Effector memory CD4-positive, alpha-beta T cell (primary cell): ENCODE data around the gene KCNQ5.
"Not testable (repeated sequence)": the region's sequence is repeated elsewhere in the genome, so short reads cannot be mapped to it uniquely, and the experiment has no call there.

Source experiments
- DNase-seq, 3 donors: peaks; one replicate each; pipeline ENCODE4 v3.0.0-alpha.2; 2020
- H3K27ac ChIP-seq: 2 replicates; pipeline ENCODE4 v1.7.0; 2013; ENCODE audit warnings: mild to moderate bottlenecking, low read length, moderate library complexity; ENCODE audit not compliant: insufficient read depth, poor library complexity, severe bottlenecking
- H3K27me3 ChIP-seq: replicated peaks from 2 replicates; pipeline ENCODE4 v1.7.0; 2013; ENCODE audit warnings: mild to moderate bottlenecking, low read length; ENCODE audit not compliant: insufficient read depth, control insufficient read depth, poor library complexity, severe bottlenecking
- H3K36me3 ChIP-seq: 2 replicates; pipeline ENCODE4 v1.7.0; 2013; ENCODE audit warnings: mild to moderate bottlenecking, low read length, moderate library complexity; ENCODE audit not compliant: control insufficient read depth, insufficient read depth
- H3K4me1 ChIP-seq: 2 replicates; pipeline ENCODE4 v1.7.0; 2013; ENCODE audit warnings: low read length, mild to moderate bottlenecking; ENCODE audit not compliant: control insufficient read depth, insufficient read depth, poor library complexity, severe bottlenecking
- H3K4me3 ChIP-seq: 2 replicates; pipeline ENCODE4 v1.7.0; 2013; ENCODE audit warnings: low read length, low read depth, mild to moderate bottlenecking; ENCODE audit not compliant: insufficient read depth, poor library complexity, severe bottlenecking
- H3K9me3 ChIP-seq: 2 replicates; pipeline ENCODE4 v1.7.0; 2013; ENCODE audit warnings: mild to moderate bottlenecking, low read length, moderate library complexity; ENCODE audit not compliant: control insufficient read depth
- total RNA-seq, 3 donors: gene quantifications; one replicate each; lab custom pipeline; 2026; lab: John Stamatoyannopoulos, UW

The KCNQ5 gene
- total RNA-seq, result 1.4 to 1.9 (median 1.8) reads per million in 3 donors

DNA sequence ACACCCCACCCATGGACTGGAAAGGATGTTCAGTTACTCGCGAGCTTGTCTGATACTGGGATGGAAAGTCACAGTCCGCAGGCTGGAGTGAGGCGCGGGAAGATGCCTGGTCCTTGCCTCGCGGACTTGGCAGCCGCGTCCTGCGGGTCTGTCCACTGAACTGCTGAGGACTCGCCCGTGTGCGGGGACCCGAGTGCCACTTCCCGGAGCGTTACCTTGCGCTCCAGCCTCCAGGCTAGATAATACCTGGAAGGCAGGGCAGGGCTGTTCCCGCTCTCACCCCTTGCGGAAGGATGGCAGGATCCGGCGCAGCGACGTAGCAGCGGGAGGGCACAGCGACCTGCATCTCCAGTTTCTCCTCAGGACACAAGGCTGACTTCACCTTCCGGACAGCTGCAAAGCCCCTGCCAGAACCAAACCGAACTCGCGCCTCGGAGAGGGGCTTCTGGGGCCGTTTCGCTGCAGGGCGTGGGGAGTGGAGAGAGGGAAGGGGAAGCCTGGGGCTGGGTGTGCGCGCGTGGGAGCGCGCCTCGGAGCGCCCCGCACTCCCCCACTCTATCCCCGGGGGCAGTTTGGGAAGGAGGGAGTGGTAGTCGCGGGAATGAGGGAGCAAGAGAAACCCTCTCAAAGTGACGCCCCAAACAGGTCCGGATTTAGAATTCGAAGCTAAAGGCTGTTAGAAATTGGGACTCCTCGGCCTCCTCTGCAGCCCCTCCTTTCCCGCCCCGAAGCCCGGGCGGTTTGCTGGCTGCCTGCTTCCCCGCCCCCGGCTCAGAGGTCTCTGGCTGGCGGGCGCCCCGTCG is at the start of gene KCNQ5:
Gene KCNQ5 (plus strand): TSS at position 774 of the 803 bp plus-strand sequence.
- Histone ChIP-seq H3K9me3 (no peaks in the 10 kb centered on the region), H3K27me3 (no peaks in the 10 kb centered on the region), H3K27ac (no peak within 1 kb of the TSS), H3K4me1 (peaks cover 13% of the 10 kb centered on the region), H3K4me3 (peak within 1 kb of the TSS; percentile 71), H3K36me3 (no peaks in the 10 kb centered on the region)
- no peak for DNase-seq

DNA sequence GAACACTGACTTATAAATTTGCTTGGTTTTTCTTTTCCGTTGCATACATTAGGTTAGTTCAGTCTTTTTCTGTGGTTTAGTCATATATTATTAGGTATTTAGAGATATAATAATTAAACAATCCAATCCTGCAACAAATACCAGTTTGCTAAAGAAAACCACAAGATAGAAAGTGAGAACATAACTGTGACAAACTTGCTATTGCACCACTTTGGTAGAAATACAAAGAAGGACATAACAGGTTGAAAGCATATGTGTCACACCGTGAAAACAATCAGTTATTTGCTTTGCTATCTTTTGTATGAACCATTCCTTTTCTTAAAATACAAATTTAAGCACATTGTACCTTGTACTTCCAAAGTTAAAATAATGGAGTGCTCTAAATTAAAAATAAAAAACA is 42.0 kb upstream of the KCNQ5 start:
- no peak overlapping the region for H3K27ac ChIP-seq
- no peaks in the 10 kb centered on the region for H3K36me3 ChIP-seq
- no peak for DNase-seq
- H3K4me1 ChIP-seq, result no peaks in the 10 kb centered on the region
- H3K9me3 ChIP-seq, result no peaks in the 10 kb centered on the region
- H3K4me3 ChIP-seq, result no peak overlapping the region
- no peaks in the 10 kb centered on the region for H3K27me3 ChIP-seq

DNA sequence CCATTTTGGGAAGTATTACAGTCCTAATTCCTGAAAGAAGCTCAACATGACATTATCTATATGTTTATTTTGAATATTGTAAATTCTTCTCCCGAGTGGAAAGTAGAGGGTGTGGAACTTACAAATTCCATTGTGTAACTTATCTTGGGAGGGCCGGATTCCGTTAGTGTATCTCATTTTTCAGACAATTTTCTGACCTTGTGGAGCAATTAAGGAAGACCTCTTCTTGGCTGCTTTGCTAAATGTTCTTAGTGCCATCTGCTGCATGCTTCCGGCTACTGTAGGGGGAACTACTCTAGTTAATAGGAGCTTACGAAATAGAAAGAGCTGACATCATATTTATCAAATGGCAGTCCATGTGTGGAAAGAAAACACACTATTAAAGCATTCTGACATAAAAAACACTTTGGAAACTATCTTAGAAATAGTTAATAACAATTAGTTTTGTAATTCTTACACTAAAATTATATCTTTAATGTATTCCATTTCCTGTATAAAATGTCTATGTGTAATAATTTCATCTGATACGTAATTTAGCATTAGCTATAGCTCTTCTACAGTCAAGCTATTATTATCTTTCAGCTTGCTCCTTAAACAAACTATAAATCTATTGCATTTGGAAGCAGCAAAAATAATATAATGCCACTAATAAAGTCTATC is 41.5 kb upstream of the KCNQ5 start:
- DNase-seq, result no peak
- Histone ChIP-seq H3K36me3 (no peaks in the 10 kb centered on the region), H3K9me3 (no peaks in the 10 kb centered on the region), H3K27ac (no peak overlapping the region), H3K4me3 (no peak overlapping the region), H3K27me3 (no peaks in the 10 kb centered on the region), H3K4me1 (no peaks in the 10 kb centered on the region)

DNA sequence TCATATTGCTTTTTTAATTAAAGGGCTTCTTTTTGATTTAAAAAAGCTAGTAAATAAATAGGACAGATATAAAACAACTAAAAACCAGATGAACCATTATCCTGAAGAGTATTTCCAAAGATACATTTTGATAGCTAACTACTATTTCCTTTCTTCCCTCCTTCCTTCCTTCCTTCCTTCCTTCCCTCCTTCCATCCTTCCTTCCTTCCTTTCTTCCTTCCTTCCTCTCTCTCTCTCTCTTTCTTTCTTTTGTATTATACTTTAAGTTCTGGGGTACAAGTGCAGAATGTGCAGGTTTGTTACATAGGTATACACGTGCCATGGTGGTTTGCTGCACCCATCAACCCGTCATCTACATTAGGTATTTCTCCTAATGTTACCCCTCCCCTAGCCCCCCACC is 40.9 kb upstream of the KCNQ5 start:
- not testable (repeated sequence) for H3K9me3 ChIP-seq, H3K27me3 ChIP-seq, H3K4me1 ChIP-seq

DNA sequence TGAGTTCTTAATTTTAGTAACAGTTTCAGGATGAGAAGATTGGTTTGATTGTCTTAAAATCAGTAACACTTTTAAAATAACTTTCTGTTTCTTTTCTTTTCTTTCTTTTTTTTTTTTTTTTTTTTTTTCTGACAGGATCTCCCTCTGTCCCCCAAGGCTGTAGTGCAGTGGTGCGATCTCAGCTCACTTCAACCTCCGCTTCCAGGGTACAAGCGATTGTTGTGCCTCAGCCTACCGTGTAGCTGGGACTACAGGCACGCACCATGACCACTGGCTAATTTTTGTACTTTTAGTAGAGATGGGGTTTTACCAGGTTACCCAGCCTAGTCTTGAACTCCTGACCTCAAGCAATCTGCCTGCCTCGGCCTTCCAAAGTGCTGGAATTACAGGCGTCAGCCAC is 33.7 kb upstream of the KCNQ5 start:
- DNase-seq, result no peak
- Histone ChIP-seq H3K27ac (no peak overlapping the region), H3K4me1 (no peaks in the 10 kb centered on the region), H3K4me3 (no peak overlapping the region), H3K27me3 (no peaks in the 10 kb centered on the region), H3K36me3 (no peaks in the 10 kb centered on the region), H3K9me3 (no peaks in the 10 kb centered on the region)

More for the DNA sequence above, 40.9 kb upstream of the KCNQ5 start:
- H3K27ac ChIP-seq, H3K36me3 ChIP-seq, H3K4me3 ChIP-seq, DNase-seq: not testable (repeated sequence)

DNA sequence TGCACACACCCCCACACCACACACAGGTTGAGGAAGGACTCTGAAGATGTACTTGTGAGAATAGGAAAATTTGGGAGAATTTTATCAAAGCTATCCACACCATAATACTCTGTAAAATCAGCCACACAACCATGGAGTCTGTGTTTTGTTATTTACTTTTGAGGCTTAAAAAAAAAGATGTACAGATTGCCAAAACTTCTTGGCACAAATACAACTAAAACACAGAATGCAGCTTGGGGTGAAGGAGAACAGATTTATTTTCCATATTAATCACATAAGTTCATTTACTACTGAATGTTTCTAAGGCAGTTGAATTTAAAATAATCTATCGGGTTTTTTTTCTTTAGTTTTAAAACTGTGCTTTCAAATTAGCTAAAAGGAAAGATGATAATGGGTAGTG is 32.8 kb upstream of the KCNQ5 start:
- Histone ChIP-seq H3K27me3 (no peaks in the 10 kb centered on the region), H3K4me1 (no peaks in the 10 kb centered on the region), H3K27ac (no peak overlapping the region), H3K9me3 (no peaks in the 10 kb centered on the region), H3K36me3 (no peaks in the 10 kb centered on the region), H3K4me3 (no peak overlapping the region)
- DNase-seq, result no peak

DNA sequence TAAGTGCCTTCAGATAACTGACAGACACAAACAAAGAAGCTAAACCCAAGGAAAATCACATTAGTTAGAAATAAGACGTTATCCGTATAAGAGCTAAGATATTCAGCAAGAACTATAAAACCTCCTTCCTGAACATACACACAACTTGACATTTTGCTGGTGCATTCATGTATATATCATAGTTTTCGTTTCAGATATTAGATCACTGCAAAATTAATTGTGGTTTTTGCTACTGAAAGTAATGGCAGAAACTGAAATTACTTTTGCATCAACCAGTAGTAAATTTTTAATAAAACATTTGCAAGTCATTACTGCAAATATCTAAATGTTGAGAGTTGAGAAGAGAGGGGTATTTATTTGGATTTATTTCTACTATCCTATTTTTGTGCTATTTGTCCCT is 26.1 kb upstream of the KCNQ5 start:
- no peak overlapping the region for H3K27ac ChIP-seq
- H3K9me3 ChIP-seq, result no peaks in the 10 kb centered on the region
- no peak overlapping the region for H3K4me3 ChIP-seq

DNA sequence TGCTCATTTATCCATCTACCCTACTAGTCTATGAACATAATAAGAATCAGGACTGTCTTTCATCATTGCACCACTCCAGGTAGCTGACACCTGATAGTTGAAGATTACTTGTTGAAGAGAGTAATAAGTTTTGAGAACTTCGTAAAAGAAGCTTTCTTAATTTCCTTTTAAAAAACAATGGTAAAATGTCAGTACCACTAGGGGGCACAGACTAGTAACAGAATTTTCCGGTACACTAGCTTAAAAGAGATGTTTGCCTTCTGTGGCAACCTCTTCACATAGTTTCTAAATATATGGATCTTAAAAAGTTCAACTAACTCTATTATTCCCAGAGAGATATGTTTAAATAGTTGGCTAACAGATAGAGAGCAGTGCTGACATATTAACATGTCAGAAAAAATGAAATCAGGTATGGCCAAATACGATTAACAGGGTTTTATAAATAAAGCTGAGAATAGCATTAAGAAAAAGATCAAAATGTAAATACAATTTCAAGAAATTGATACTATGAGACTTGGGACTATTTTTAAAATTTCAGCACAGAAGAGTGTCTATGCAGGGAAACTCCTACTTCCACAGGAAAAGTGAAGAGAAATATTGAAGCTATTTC is 5.4 kb upstream of the KCNQ5 start:
- no peak for DNase-seq
- Histone ChIP-seq H3K27ac (no peak overlapping the region), H3K9me3 (no peaks in the 10 kb centered on the region), H3K4me1 (peaks cover 11% of the 10 kb centered on the region), H3K36me3 (no peaks in the 10 kb centered on the region), H3K4me3 (no peak overlapping the region), H3K27me3 (no peaks in the 10 kb centered on the region)

More for the DNA sequence above, 26.1 kb upstream of the KCNQ5 start:
- Histone ChIP-seq H3K4me1 (no peaks in the 10 kb centered on the region), H3K36me3 (no peaks in the 10 kb centered on the region), H3K27me3 (no peaks in the 10 kb centered on the region)
- no peak for DNase-seq

DNA sequence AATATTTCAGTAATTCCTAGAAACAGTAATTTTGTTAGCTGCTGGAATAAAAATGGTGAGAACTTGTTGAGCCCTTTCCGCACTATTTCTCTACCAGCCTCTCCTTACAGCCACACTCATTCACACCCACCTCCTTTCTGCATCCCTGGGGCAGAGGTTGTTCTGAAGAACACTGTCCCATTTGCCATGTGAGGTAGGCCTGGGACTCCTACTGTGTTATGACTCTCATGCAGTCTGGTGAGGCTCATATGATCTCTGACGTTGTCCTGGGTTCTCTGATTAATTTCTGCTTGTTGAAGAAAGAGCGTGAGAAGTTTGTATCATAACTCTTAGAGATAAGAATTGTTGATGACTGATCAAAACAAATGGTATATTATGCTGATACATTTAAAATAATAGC is 4.1 kb upstream of the KCNQ5 start:
- Histone ChIP-seq H3K4me1 (peaks cover 13% of the 10 kb centered on the region), H3K9me3 (no peaks in the 10 kb centered on the region), H3K36me3 (no peaks in the 10 kb centered on the region), H3K4me3 (no peak overlapping the region), H3K27ac (no peak overlapping the region), H3K27me3 (no peaks in the 10 kb centered on the region)
- DNase-seq, result no peak
